ENCODE results near the gene PSD2. TPM values are rescaled to one million over a fixed set of nuclear protein-coding genes. Genes with fewer than 3 reads are reported as not detected.

Gene PSD2
- total RNA-seq, 1 donor from 2014 or later: not detected

GRCh38 chr5:139828207-139828895, 32.7 kb downstream of the PSD2 start:
- no peak for TF ChIP-seq CTCF (conservative IDR thresholded peaks at IDR 0.05; ENCODE audit: low read depth, low read length)
- no peak for DNase-seq (ENCODE audit: low read depth)

GRCh38 chr5:139829471-139829870, 33.9 kb downstream of the PSD2 start:
- no peak for DNase-seq (ENCODE audit: low read depth)
- H3K4me3 ChIP-seq (ENCODE audit: low read depth, low read length): no peak overlapping the region
- no peak for TF ChIP-seq CTCF (conservative IDR thresholded peaks at IDR 0.05; ENCODE audit: low read depth, low read length)

More at GRCh38 chr5:139828207-139828895, 32.7 kb downstream of the PSD2 start:
- H3K4me3 ChIP-seq (ENCODE audit: low read depth, low read length): no peak overlapping the region

GRCh38 chr5:139831624-139832023, 36.0 kb downstream of the PSD2 start:
- no peak for DNase-seq (ENCODE audit: low read depth)
- no peak for TF ChIP-seq CTCF (conservative IDR thresholded peaks at IDR 0.05; ENCODE audit: low read depth, low read length)

GRCh38 chr5:139833525-139833924, 37.9 kb downstream of the PSD2 start:
- H3K4me3 ChIP-seq (ENCODE audit: low read depth, low read length): no peak overlapping the region
- no peak for DNase-seq (ENCODE audit: low read depth)
- no peak for TF ChIP-seq CTCF (conservative IDR thresholded peaks at IDR 0.05; ENCODE audit: low read depth, low read length)

More at GRCh38 chr5:139831624-139832023, 36.0 kb downstream of the PSD2 start:
- no peak overlapping the region for H3K4me3 ChIP-seq (ENCODE audit: low read depth, low read length)

GRCh38 chr5:139835656-139836055, 40.0 kb downstream of the PSD2 start:
- H3K4me3 ChIP-seq (ENCODE audit: low read depth, low read length): no peak overlapping the region
- DNase-seq (ENCODE audit: low read depth): no peak
- TF ChIP-seq CTCF (conservative IDR thresholded peaks at IDR 0.05; ENCODE audit: low read depth, low read length): no peak

GRCh38 chr5:139836469-139837208, 41.0 kb downstream of the PSD2 start:
- no peak for DNase-seq (ENCODE audit: low read depth)
- H3K4me3 ChIP-seq (ENCODE audit: low read depth, low read length): no peak overlapping the region
- TF ChIP-seq CTCF (conservative IDR thresholded peaks at IDR 0.05; ENCODE audit: low read depth, low read length): no peak
